ENCODE results near the gene CDKL4. TPM values are rescaled to one million over a fixed set of nuclear protein-coding genes. Genes with fewer than 3 reads are reported as not detected.

Gene CDKL4
- total and polyA plus RNA-seq, 2 of the 13 experiments (the other 11 are each of a cell fraction or from before 2014, with no cell fraction given): 0.29 to 0.50 TPM

- TF ChIP-seq CTCF (CRISPR knock-in tag; IDR thresholded peaks at IDR 0.05) (no peak), FOXO1 (CRISPR knock-in tag; IDR thresholded peaks at IDR 0.05) (no peak; the same call in 1 of the 2 replicates), ZBTB3 (CRISPR knock-in tag; IDR thresholded peaks at IDR 0.05; ENCODE audit: borderline replicate concordance, low read depth) (no peak), FLYWCH1 (CRISPR knock-in tag; IDR thresholded peaks at IDR 0.05) (no peak), FUBP1 (CRISPR knock-in tag; IDR thresholded peaks at IDR 0.05; ENCODE audit: borderline replicate concordance) (no peak), ZNF143 (CRISPR knock-in tag; IDR thresholded peaks at IDR 0.05) (no peak), RCOR2 (CRISPR knock-in tag; IDR thresholded peaks at IDR 0.05) (0 out of 2 replicates have a peak, but pooled peaks have one; percentile 45), KLF16 (CRISPR knock-in tag; IDR thresholded peaks at IDR 0.05) (peak in 1 of 2 experiments; percentile 85; a peak in 2 of 4 replicates), POLR2AphosphoS2 (IDR thresholded peaks at IDR 0.05; ENCODE audit: low read depth, low read length) (no peak), ZNF652 (CRISPR knock-in tag; IDR thresholded peaks at IDR 0.05; ENCODE audit: borderline replicate concordance, low read depth) (no peak), TBL1XR1 (IDR thresholded peaks at IDR 0.05; ENCODE audit: borderline replicate concordance, low read length, partially characterized antibody) (peak; percentile 78), ZNF530 (CRISPR knock-in tag; IDR thresholded peaks at IDR 0.05; ENCODE audit: low read depth) (no peak), MYC (CRISPR knock-in tag; IDR thresholded peaks at IDR 0.05; ENCODE audit: borderline replicate concordance) (no peak), TOPORS (CRISPR knock-in tag; IDR thresholded peaks at IDR 0.05) (no peak), EED (CRISPR knock-in tag; IDR thresholded peaks at IDR 0.05) (no peak), ZNF574 (CRISPR knock-in tag; IDR thresholded peaks at IDR 0.05) (no peak), ZNF367 (CRISPR knock-in tag; IDR thresholded peaks at IDR 0.05; ENCODE audit: borderline replicate concordance) (no peak), CBFB (CRISPR knock-in tag; IDR thresholded peaks at IDR 0.05) (no peak), HOXA5 (CRISPR knock-in tag; IDR thresholded peaks at IDR 0.05) (0 out of 2 replicates have a peak, but pooled peaks have one; percentile 26), CERS6 (CRISPR knock-in tag; IDR thresholded peaks at IDR 0.05) (no peak), SMARCC2 (IDR thresholded peaks at IDR 0.05) (no peak), XBP1 (CRISPR knock-in tag; IDR thresholded peaks at IDR 0.05) (no peak), ZNF580 (CRISPR knock-in tag; IDR thresholded peaks at IDR 0.05; ENCODE audit: borderline replicate concordance, low read depth) (no peak)
These were observed 103.4 kb downstream of the CDKL4 start (continued) for GRCh38 chr2:39140322-39140847.

Data from HepG2 (cell line).